ENCODE measurements around the gene HDAC11.
"Not testable (repeated sequence)": the region's sequence is repeated elsewhere in the genome, so short reads cannot be mapped to it uniquely, and the experiment has no call there.

The HDAC11 gene

DNA sequence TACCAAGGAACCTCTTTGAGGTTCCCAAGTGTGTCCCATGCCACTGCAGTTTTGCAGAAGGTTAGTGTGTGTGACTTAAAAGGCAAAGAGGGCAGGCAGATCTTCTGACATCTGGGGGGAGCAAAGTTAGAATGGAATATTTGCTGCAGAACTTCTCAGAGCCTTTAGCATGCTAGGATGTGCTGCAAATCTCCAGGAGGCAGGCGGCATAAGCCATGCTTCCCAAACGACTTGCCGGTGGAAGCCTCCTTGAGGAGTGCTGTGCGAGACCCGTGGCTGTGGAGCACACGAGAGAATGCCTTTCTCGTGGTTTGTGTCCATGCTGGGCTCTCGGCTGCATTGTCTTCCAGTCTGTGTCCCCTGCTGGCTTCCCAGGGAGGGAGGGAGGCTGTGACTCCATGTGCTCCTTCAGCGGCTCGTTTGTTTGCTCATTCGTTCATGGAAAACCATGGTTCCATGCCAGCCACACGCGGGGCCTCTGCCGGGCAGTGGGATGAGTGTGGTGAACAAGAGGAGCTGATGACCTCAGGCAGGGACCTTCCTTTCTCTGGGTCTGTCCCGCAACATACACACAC lies 13.8 kb downstream of the HDAC11 start:
- no peak for DNase-seq (ENCODE audit: low spot score)

DNA sequence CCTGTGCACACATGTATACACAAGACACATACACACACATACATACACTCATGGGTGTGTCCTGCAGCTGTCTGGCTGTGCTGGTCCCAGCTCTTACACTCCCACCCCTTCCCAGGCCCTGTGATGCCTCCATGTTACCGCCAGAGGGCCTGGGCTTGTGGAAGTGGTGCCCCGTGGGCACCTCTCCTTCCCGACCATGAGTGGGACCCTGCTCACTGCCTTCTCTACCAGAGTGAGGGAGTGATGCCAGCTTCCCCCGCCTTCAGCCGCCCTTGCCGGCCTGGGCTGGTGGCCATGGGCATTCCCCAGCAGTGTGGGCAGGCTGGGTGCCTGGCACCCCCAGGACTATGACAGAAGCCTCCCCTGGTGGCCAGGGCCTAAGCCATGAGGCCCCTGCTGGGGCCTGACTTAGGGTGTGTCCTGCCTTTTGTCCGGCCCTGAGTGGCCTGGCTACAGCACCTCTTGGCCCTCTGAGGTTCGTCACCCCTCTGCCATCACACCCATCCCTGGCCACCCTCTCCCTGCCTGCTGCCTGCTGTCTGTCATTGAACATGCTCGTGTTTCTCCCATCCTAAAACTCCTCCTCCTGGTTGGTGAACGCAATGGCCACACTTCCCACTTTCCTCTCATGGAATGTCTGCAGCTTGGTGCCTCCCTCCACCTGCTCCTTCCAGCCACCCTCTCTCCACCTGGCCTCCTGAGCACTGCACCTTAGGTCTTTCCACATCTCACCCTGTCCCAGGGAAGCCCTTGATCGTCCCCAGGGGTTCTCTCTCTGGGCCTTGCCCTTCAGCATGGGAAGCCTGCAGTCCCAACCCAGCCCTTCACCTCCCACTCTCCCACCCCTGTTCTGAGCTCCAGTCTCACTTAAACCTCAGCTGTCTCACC lies 14.6 kb downstream of the HDAC11 start:
- DNase-seq (ENCODE audit: low spot score): peak; percentile 64

DNA sequence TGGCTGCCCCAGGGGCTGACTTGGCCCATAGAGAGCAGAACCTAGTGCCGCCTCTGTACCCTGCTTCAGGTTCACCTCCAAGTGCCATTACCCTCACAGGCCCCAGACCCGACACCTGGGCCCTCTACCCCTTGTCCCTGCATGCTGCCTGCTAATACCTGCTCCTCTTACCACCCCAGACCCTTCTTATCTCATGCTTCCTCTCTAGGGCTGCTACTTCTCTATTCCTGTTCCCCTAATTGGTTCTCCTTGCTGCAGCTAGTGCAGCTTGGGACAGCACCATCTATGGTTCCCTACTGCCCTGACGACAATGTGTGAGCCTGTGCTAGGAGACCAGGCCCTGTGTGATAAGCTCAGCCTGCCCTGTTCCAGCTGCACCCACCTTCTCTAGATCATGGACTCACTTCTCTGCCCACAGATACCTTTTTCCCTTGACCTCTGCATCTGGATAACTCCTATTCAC lies 15.3 kb downstream of the HDAC11 start:
- DNase-seq (ENCODE audit: low spot score): no peak

DNA sequence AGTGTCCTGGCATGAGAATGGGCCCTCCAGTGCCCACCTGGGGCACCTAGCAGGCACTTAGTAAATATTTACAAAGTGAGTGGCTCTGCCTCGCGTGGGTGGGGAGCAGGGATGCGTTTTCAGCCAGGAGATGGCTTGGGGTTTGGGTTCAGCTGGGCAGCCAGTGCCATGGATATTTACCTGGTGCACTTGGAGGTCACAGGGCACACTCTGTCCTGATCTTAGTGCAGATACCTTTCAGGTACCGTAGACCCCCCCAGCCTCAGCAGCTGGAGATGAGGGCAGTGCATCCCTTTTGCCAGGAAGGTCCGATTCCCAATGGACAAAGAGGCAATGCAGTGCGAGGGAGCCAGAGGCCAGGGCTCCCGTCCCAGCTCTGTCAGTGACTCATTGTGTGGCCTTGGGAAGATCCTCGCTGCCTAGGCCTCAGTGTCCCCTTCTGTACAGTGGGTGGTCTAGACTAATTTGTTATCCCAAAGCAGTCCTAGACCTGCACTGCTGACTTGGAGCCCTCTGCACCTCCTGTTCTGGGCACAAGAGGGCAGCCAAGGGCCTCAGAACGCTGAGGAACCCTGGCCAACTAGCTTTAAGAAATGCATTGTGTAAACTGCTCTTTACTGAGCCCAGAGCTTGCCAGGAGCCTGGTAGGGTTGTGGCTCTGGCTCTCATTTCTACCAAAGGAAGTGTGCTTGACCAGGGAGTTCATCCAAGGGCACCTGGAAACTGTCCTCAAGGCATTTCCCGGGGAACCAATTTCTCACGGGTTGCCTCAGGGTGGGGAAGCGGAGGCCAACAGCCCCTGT lies 16.0 kb downstream of the HDAC11 start:
- DNase-seq (ENCODE audit: low spot score): peak; percentile 89

DNA sequence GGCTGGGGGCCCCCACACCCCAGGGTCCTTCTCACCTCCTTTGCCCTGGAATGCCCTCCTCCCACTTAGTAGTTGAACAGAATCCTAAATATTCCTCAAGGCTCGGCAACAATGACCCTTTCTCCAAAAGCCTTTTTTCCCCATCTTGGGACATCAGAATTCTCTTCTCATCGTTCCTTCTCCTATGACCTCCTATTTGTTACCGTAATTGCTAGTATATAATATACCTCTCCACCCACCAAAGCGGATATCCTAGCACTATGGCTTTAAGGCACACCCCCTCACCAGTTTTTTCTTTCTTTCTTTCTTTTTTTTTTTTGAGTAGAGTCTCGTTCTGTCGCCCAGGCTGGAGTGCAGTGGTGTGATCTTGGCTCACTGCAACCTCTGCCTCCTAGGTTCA lies 16.8 kb downstream of the HDAC11 start:
- DNase-seq (ENCODE audit: low spot score): no peak

DNA sequence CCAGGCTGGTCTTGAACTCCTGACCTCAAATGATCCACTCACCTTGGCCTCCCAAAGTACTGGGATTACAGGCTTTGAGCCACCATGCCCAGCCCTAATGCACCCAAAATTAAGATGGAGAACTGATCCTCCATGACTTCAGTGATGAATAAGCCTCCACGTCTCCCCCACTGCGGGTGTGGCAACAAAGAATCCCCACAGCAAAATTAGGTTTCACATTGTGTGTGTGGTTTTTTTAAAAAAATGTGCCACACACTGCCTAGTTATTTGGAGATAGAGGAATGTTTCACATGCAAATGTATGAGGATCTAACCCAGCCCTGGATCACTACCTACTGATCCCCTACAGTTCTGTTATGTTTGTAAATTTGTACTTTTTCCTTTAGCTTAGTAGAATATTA lies 17.3 kb downstream of the HDAC11 start:
- DNase-seq (ENCODE audit: low spot score): peak; percentile 68

DNA sequence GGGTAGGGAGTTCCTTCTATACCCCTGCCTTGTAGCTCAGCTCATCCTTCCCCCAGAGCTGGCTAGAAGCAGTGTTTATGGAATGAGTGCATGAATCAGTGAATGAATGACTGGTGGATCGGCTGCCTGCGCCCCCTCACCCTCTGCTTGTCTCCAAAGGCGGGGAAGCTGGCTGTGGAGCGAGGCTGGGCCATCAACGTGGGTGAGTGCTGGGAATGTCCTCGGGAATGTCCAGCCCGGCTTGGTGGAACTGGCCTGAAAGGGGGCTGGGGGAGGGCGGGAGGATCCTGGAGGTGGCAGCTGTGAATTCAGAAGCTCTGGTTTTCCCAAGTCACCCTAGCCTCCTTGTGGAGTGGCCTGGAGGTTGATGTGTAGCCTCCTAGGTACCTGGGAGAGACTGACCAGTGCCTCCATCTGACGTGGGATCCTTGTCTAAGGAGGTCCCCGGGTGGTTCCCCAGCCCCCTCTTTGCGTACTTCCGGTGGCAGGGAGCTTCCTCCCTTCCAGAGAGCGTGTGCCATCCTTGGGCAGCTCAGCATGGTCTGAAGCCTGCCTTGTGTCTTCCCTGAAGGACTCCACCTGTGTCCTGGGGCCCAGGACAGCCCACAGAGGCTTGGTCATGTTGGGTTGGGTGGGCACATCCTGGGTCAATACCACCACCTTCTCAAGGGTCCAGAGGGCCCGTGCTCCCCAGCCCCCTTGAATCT lies 18.4 kb downstream of the HDAC11 start:
- no peak for DNase-seq (ENCODE audit: low spot score)

DNA sequence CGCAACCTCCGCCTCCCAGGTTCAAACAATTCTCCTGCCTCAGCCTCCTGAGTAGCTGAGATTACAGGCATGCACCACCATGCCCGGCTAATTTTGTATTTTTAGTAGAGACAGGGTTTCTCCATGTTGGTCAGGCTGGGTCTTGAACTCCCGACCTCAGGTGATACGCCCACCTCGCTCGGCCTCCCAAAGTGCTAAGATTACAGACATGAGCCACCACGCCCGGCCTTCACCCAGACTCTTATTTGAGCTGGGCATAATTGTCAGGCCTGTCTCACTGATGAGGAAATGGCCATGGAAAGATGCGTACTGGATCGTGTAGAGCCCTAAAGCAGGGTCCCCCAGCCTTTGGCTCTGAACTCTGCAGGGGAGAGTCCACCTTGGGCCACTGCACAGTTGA lies 19.1 kb downstream of the HDAC11 start:
- not testable (repeated sequence) for DNase-seq (ENCODE audit: low spot score)

DNA sequence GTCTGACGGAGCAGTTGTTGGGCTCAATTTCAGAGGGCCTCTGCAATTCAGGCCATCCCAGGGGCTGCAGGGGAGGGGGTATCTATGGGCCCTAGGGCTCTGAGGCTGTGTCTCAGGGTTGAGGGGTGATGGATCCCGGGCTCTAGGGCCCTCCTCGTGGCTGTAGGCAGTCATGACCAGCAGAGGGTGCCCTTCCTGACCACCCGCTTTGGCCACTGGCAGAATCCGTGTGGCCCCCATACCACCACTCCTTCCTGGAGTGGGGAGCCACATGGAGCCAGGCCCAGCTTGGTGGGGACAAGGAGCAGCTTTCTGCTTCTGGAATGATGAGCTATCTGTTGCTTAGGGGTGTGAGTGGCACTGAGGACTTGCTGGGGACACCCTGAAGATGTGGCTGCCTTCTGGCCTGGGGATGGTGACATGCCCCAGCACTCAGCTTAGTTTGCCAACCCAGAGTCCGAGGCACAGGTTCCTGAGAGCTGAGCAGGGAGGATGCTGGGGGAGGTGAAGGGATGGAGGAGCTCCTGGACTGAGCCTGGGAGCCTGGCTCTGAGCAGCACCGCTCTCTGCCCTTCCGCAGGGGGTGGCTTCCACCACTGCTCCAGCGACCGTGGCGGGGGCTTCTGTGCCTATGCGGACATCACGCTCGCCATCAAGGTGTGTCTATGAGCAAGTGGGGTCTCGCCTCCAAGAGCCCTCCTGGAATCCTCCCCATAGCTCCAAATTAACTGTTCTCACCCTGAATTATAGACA lies 20.2 kb downstream of the HDAC11 start:
- DNase-seq (ENCODE audit: low spot score): peak; percentile 74

DNA sequence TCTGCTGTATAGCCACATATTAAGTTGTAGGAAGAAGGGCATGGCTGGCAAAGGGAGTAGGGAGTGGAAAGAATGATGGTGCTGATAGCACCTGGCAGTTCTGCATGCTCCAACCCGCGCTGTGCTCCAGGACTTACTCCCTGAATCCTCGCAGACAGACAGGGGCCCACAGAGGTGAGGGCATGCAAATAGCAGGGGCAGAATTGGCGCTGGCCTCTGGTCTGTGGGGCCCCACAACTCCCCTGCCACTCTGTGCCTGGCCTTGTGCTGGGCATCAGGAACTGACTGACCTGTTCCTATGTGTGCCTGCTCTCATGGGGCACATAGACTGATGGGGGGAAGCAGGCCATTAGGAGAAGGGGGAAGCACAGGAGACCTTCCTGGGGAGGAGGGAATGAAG lies 20.9 kb downstream of the HDAC11 start:
- no peak for DNase-seq (ENCODE audit: low spot score)

DNA sequence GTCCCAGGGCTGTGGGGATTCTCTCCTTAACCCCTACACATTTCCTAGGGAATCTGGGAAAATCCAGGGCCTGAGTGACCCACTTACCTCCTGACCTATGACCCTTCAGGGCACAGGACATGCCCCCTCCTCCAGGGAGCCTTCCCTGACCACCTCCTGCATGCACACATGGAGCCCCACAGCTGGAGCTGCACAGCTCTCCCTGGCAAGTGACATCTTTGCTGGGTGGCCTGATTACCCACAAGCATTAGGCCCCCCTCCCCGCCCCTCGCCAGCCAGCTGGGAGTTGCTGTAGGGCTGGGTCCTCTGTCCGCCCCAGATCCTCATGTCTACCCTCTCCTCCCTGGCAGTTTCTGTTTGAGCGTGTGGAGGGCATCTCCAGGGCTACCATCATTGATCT lies 21.4 kb downstream of the HDAC11 start:
- no peak for DNase-seq (ENCODE audit: low spot score)

DNA sequence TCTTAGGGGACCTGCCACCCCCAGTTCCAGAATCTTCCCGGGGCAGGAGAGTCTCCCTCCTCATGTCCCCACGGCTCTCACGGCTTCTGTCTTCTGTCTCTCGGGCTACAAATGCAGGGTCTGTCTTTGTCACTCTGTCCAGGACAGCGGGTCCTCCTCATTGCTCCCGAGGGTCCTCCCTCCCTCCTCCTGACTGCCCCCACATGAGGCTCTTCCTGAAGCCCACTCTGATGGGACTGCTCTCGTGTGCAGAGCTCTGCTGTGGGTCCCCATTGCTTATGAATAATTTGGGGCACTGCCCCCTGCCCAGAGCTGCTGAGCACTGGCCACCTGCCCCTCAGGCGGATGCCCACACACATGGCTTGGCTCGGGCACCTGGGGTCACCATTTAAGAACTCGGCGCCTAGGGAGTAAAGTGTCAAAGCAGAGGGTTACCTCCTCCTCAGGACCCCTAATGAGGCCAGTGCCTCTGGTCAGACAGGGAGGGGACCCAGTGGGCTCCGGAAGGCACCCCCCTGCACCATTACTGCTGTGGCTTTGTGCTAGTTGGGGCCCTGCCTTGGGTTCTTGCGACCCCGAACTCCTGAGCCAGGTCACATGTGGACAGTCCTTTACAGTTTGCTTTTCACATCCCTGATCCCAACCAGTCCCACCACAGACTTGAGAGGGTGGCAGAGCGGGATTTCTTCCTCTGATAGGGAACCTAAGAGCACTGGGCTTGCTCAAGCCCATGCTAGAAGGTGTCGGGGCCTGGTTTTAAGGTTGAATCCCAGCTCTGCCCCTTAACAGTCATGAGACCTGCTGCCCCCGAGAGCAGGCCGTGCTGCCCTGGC lies 22.1 kb downstream of the HDAC11 start:
- no peak for DNase-seq (ENCODE audit: low spot score)

DNA sequence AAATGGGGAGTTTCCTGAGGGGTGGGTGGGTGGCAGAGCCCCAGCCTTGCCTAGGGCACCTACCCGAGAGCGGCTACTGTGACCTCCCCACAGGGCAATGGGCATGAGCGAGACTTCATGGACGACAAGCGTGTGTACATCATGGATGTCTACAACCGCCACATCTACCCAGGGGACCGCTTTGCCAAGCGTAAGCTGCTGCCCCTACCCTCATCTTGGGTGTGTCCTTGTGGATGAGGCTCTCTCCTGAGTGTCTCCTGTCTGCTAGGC lies 22.6 kb downstream of the HDAC11 start:
- DNase-seq (ENCODE audit: low spot score): no peak

DNA sequence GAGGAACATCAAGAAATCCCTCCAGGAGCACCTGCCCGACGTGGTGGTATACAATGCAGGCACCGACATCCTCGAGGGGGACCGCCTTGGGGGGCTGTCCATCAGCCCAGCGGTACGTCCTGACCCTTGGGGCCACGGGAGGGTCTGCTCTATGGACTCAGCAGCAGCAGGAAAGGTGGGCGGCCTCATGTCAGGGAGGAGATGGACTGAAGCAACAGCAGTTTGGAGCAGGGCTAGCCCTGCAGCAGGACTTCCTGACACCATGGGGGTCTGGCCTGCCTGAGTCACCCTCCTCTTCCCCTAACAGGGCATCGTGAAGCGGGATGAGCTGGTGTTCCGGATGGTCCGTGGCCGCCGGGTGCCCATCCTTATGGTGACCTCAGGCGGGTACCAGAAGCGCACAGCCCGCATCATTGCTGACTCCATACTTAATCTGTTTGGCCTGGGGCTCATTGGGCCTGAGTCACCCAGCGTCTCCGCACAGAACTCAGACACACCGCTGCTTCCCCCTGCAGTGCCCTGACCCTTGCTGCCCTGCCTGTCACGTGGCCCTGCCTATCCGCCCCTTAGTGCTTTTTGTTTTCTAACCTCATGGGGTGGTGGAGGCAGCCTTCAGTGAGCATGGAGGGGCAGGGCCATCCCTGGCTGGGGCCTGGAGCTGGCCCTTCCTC lies 24.2 kb downstream of the HDAC11 start:
- no peak for DNase-seq (ENCODE audit: low spot score)

DNA sequence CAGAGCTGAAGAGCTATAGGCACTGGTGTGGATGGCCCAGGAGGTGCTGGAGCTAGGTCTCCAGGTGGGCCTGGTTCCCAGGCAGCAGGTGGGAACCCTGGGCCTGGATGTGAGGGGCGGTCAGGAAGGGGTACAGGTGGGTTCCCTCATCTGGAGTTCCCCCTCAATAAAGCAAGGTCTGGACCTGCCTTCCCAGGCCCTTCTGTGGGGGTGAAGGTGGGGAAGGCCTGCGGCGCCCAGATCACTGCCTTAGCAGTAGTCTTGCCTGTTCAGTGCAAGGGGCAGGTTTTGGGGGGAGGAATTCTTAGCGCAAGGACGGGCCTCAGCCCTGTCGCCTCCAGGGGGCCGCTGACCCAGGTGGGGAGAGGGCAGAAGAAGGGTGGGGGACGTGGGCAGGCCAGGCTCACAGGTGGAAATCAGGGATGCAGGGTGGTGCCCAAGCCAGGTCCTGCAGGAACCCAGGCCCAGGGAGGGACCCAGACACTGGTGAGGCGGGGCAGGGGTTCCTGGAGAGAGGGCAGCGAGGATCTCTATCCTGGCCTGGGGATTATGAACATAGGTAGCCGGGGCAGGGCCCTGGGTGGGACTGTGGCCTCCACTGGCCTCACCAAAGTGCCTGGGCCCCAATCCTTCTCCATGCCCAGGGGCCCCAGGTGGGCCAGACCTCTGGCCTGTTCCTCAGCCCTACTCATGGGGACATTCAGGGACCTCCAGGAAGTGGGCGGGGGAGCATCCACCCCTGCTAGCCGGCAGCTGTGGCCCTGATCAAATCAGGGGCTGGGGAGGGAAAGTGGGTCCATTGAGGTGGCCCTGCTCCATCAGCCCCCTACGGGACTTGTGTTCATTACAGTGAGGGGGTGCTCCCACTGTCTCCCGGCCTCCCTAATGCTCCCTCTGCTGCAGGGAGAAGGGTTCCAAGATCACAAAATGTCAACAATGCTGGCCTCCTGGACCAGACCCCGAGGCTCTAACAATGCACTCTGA lies 25.3 kb downstream of the HDAC11 start:
- no peak for DNase-seq (ENCODE audit: low spot score)

DNA sequence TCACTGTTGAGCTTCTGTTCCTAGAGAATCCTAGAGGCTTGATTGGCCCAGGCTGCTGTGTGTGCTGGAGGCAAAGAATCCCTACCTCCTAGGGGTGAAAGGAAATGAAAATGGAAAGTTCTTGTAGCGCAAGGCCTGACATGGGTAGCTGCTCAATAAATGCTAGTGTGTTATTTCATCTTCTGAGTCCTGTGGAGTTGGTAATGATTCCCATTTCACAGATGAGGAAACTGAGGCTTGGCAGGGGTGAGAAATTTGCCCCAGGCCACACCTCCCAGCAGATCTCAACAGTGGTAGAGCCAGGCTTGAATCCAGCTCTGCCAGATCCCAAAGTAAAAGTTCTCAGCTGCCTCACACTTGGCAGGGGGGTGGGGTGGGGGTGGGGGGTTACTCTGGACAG lies 26.1 kb downstream of the HDAC11 start:
- no peak for DNase-seq (ENCODE audit: low spot score)

DNA sequence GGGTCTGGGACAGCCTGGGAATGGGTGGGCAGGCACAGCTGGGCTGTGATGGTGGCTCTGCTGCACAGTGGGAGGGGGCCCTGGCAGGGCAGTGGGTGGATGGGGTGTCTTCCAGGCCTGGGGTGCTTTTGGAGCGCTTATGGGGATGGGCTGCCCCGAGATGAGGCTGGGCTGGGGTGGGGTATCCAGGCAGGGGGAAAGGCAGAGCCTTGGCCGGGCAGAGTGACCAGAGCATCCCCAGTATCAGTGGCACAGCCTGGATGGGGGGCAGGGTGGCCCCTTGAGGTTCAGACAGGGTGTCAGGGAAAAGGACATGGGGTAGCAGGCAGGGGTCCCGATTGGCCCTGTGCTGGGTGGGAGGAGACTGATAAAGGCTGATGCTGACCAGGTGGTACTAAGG lies 26.6 kb downstream of the HDAC11 start:
- DNase-seq (ENCODE audit: low spot score): no peak

DNA sequence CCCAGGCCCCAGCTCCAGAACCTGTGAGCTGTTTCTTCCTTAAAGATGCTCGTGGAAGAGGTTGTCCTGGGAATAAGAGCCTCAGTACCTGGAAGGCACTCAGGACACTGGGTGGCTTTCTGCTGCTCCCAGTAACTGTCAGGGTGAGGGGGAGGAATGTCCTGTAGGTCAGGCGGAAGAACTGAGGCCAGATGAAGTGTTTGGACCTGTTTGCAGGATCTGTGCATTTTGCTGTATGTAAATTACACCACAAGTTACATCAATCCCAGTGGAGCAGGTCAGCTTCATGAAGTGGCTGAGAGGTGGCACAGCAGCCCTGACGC lies 27.1 kb downstream of the HDAC11 start:
- DNase-seq (ENCODE audit: low spot score): no peak

Data from GM03348 (cell line).